Lower leg skin (tissue), 4 donors: ENCODE measurements around the gene NRG3. TPM values are rescaled to one million over a fixed set of nuclear protein-coding genes. Genes with fewer than 3 reads are reported as not detected.

Source experiments
- DNase-seq, 2 donors: peaks; one replicate each; pipeline ENCODE4 v3.0.0-alpha.2; 2019; ENCODE audit warnings: low spot score in 2 of 2
- H3K4me3 ChIP-seq: fragments of 200-600 bp; sonication (generic); 2 replicates; pipeline ENCODE4 v1.5.1; 2017; ENCODE audit warnings: mild to moderate bottlenecking, low read depth; ENCODE audit not compliant: poor library complexity, severe bottlenecking
- POLR2A ChIP-seq, 2 donors: fragments of 450-650 bp; IDR thresholded peaks; one replicate each; pipeline ENCODE4 v1.6.1; 2016 to 2017; ENCODE audit warnings: antibody characterized with exemption in 2 of 2, mild to moderate bottlenecking in 1 of 2, moderate library complexity in 1 of 2
- WGBS, 2 donors: methylation state at CpG; one replicate each; pipeline ENCODE4 v1.1.5; 2018; 5-methylcytosine and 5-hydroxymethylcytosine counted together
- intact Hi-C: fragments of 100-400 bp; cut with DNase I; formaldehyde crosslinking; loops from one replicate; pipeline ENCODE4 v1.15.0; 2023; ENCODE audit warnings: low total_unique reads
- total RNA-seq, 4 donors: library from RNA; depleted of rRNA; stranded (reverse); fragments of >200 nt; gene quantifications; one replicate each; pipeline ENCODE4 v1.1.0, GENCODE V29; 2016
- TF ChIP-seq, protein P1 (sequence below), 3 donors: fragments of 450-650 bp; IDR thresholded peaks; one replicate each; pipeline ENCODE4 v1.5.1; 2016; ENCODE audit warnings: antibody characterized with exemption in 3 of 3, mild to moderate bottlenecking in 3 of 3, moderate library complexity in 2 of 3

NRG3 gene
- total RNA-seq, 4 donors from 2014 or later, result 0.15 to 2.5 (median 0.50) TPM

DNA sequence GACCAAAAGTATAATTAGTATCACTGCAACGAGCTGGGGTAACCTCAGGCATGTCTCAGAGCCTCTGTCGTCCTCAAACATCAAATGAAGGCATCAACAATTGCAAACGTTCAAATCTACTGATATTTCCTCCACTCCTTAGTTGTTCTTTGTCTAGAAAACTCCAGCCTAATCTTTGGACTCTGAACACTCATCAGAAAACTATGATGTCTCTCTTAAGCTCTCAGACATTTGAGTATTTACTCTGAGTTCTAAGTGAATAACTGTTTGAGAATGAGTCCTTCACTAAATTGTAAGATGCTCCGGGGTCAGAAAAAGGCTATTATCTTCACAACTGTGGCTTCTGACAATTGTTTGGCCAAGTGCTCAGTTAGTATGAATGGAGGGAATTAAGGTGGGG, 536.4 kb downstream of the NRG3 start:
- TF ChIP-seq POLR2A (IDR thresholded peaks at IDR 0.05), result no peak
- TF ChIP-seq, protein P1, sequence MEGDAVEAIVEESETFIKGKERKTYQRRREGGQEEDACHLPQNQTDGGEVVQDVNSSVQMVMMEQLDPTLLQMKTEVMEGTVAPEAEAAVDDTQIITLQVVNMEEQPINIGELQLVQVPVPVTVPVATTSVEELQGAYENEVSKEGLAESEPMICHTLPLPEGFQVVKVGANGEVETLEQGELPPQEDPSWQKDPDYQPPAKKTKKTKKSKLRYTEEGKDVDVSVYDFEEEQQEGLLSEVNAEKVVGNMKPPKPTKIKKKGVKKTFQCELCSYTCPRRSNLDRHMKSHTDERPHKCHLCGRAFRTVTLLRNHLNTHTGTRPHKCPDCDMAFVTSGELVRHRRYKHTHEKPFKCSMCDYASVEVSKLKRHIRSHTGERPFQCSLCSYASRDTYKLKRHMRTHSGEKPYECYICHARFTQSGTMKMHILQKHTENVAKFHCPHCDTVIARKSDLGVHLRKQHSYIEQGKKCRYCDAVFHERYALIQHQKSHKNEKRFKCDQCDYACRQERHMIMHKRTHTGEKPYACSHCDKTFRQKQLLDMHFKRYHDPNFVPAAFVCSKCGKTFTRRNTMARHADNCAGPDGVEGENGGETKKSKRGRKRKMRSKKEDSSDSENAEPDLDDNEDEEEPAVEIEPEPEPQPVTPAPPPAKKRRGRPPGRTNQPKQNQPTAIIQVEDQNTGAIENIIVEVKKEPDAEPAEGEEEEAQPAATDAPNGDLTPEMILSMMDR (IDR thresholded peaks at IDR 0.05), result no peak
- no peak for DNase-seq
- intact Hi-C loops, result no loop called here
- H3K4me3 ChIP-seq, result no peak overlapping the region
- WGBS, 2 donors, result 61 to 62% methylated on average over 4 of the region's 4 CpGs

DNA sequence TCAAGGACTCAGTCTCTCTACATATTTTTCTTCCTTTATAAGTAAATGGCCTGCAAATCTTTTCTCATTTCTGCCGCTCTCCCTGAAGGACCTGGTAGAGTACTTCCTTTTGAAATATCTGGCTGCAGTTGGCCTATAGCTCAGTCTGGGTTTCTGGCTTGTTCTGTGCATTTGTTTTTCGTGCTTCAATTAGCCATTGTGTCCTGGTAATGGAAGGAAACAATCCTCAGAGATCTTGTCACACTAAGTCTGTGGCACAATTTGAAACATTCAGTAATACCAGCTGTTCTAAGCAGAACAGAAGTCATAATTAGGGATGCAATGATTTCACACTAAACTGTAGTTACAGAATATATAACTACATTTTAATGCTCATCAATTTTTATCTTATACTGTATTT, 545.0 kb downstream of the NRG3 start:
- WGBS, 2 donors, result 46 to 56% methylated on average over 2 of the region's 2 CpGs

DNA sequence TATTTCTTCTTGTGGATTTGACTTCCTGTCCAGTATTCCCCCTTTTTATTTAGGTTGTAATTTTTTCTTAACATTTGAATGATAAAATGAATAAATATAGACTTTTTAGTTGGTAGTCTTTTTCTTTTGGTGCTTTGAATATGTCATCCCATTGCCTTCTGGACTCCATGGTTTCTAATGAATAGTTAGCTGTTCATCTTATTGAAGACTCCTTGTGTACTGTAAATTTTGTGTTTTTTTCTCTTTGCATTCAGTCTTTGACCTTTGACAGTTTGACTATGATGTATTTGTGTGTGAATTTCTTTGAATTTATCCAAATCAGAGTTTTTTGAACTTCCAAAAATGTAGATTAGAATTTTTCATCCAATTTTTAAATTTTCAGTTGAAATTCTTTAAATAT, 554.3 kb downstream of the NRG3 start:
- DNase-seq, result no peak
- TF ChIP-seq, protein P1 (IDR thresholded peaks at IDR 0.05), result no peak
- TF ChIP-seq POLR2A (IDR thresholded peaks at IDR 0.05), result no peak
- intact Hi-C loops, result no loop called here
- no peak overlapping the region for H3K4me3 ChIP-seq

More for the DNA sequence above, 545.0 kb downstream of the NRG3 start:
- DNase-seq, result no peak
- TF ChIP-seq, protein P1 (IDR thresholded peaks at IDR 0.05), result no peak
- no peak for TF ChIP-seq POLR2A (IDR thresholded peaks at IDR 0.05)
- no peak overlapping the region for H3K4me3 ChIP-seq
- intact Hi-C loops, result no loop called here

DNA sequence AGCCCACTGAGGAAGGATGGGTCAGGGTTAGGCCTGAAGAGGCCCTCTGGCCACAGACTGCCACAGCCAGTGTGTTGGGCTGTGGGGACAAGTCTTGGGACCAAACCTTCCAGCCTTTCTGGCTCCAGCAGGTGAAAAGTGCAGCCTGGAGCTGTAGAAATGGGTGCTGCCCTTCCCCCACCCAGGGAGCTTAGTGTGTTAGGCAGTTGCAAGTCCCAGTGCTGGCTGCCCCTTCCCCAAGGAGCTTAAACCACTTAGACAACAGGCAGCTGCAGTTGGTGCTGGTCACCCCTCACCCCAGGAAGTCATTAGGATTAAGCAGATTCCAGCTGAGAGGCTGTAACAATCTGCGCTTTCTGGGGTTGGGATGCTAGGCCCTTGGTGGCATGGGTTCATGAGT, 563.3 kb downstream of the NRG3 start:
- intact Hi-C loops, result no loop called here
- H3K4me3 ChIP-seq, result no peak overlapping the region
- DNase-seq, result no peak
- 86 to 90% methylated on average over 1 of the region's 1 CpG for WGBS, 2 donors
- TF ChIP-seq POLR2A (IDR thresholded peaks at IDR 0.05), result no peak
- TF ChIP-seq, protein P1 (IDR thresholded peaks at IDR 0.05), result no peak

DNA sequence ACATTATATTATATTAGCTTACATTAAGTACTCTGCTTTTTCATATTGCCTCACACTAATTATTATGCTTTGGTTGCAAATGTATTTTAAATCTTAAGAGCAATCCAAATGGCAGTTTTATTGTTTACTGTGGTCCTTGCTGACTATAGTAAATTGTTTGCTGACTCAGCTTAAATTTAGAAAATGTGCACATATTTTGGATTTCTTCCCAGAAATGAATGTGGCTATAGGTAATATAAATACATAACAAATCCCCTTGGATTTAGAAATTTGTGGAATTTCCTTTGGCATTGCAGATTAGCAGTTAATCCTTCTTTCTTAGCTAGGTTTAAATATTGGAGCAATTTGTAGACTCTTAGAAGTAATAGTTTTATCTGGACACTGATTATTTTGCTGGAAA, 565.8 kb downstream of the NRG3 start:
- H3K4me3 ChIP-seq, result no peak overlapping the region
- no peak for DNase-seq
- TF ChIP-seq, protein P1 (IDR thresholded peaks at IDR 0.05), result no peak
- TF ChIP-seq POLR2A (IDR thresholded peaks at IDR 0.05), result no peak
- intact Hi-C loops, result no loop called here

DNA sequence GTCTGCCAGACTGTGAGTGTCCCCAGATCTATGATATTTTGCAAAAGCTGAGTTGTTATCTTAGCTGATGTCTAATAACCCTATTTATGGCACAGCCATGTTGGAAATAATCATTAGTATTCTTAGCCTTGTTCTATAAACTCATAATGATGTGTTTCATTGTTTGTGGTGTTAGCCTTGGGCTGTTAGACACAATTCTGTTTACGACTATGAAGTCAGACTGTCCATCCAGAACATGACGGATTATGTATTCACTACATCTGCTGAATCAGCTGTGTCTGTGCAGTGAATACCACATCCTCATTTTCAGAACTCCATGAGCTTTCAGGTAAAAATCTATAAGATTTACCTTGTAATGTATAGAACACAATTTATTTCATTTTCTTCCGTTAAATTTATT, 577.1 kb downstream of the NRG3 start:
- WGBS, 2 donors, result 77 to 83% methylated on average over 3 of the region's 3 CpGs
- DNase-seq, result no peak
- intact Hi-C loops, result no loop called here
- no peak for TF ChIP-seq POLR2A (IDR thresholded peaks at IDR 0.05)
- TF ChIP-seq, protein P1 (IDR thresholded peaks at IDR 0.05), result no peak
- H3K4me3 ChIP-seq, result no peak overlapping the region
